Mucosa of gallbladder (tissue), 1 donor: ENCODE data around the gene NOL4L. TPM values are rescaled to one million over a fixed set of nuclear protein-coding genes. Genes with fewer than 3 reads are reported as not detected.

Experiments
- DNase-seq: peaks from one replicate; pipeline ENCODE4 v3.0.0-alpha.2; 2020; ENCODE audit warnings: low spot score
- total RNA-seq: library from RNA; stranded (reverse); gene quantifications from one replicate; pipeline ENCODE4 v1.2.1, GENCODE V29; 2021
- donor health status: DM: no; HTN: no; CAD: no.

Gene NOL4L
- total RNA-seq, 1 donor from 2014 or later, result 53.0 TPM

DNA sequence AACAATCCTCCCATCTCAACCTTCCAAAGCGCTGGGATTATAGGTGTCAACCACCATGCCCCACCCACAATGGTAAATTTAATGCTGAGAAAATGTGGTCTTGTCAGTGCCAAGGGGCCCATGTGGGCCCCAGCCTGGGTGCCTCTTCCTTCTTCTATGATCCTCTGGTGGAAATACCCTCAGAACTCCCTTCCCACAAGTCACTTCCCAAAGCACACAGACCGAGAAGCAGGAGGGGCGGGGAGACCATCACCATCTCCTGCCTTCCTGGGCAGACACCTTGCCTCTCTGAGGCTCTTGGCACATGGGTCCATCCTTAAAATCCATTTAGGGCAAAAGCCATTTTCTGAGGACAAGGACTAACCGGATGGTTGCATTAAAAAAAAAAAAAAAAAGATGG is 59.0 kb downstream of the NOL4L start:
- DNase-seq, result no peak

GRCh38 chr20:32524829-32525501 is 60.2 kb downstream of the NOL4L start:
- peak; percentile 83 for DNase-seq

DNA sequence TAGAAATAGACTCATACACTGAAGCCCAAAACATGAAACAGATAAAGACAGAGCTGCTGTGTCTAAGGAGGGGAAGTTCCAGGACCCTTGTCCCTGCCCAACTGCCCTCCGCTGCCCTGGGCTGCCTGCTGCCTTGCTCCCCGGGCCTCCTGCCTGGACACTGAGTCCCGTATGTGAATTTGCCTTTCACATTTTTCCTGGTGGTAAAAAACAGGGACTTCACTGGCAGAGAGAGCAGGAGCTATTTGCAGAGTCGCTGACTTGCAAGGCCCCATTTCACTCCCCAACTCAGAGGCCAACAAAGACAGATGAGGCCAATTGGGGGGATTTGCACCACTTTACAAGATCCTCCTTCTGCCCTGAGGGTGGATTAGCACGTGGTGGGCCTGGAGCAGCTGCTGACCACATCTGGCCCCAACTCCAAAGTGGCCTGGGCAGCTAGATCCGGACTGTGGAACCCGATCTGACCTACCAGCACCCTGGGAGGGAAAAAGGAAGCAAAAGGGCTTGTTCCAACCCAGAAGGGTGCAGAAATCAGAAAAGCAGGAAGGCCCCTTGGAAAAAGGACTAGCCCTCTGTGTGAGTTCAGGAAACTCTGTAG is 61.4 kb downstream of the NOL4L start:
- DNase-seq, result no peak

GRCh38 chr20:32522776-32523612 is 62.1 kb downstream of the NOL4L start:
- DNase-seq, result no peak

DNA sequence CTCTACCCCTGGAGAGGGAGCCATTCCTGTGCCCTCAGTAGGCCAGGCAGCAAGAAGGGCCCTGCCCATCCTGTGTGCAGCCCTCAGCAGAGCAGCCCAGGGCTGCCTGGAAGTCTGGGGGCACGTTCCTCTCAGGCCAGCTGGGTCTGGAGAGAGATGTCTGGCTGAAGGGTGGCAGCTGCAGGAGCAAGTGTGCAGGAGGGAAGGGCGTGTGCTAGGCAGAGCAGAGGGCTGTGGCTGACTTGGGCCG is 62.7 kb downstream of the NOL4L start:
- no peak for DNase-seq

DNA sequence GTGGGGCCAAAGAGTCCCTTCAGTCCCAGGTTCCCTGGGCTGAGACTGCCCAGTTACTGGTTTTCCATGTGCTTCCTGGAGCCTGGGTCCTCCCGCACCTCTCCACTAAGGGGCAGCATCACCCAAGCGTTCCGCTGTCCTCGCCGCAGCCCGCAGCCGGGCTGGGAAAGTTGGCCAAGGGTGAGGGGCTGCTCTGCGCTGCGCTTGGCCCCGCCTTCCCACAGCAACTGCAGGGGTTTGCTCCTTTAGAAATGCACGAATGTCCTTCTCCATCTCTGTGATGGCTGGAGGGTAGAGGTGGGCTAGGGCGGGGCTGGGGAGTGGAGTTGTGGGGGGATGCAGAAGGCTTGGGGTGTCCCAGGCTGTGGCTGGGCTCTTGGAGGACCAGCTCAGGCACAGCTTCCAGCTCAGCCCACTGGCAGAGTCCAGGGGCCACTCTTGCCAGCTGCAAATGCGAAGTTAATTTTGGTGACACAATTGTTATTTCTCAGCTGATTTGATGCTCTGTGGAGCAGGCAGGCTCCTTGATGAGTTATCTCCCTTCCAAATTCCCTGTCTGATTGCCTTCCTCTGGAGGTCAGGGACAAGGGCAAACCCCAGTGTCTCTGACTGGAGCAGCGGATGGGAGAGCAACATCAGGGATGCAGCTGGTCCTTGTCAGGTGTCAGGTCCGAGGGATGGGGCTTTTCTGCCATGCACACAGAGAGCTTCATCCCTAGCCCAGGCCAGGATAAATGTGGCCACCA is 63.2 kb downstream of the NOL4L start:
- DNase-seq, result peak; percentile 69

- no peak for DNase-seq
Measured at GRCh38 chr20:32520927-32521203, 64.3 kb downstream of the NOL4L start.

- DNase-seq, result no peak
Measured at GRCh38 chr20:32519381-32519730, 65.8 kb downstream of the NOL4L start.

GRCh38 chr20:32518593-32519380 is 66.3 kb downstream of the NOL4L start:
- no peak for DNase-seq

DNA sequence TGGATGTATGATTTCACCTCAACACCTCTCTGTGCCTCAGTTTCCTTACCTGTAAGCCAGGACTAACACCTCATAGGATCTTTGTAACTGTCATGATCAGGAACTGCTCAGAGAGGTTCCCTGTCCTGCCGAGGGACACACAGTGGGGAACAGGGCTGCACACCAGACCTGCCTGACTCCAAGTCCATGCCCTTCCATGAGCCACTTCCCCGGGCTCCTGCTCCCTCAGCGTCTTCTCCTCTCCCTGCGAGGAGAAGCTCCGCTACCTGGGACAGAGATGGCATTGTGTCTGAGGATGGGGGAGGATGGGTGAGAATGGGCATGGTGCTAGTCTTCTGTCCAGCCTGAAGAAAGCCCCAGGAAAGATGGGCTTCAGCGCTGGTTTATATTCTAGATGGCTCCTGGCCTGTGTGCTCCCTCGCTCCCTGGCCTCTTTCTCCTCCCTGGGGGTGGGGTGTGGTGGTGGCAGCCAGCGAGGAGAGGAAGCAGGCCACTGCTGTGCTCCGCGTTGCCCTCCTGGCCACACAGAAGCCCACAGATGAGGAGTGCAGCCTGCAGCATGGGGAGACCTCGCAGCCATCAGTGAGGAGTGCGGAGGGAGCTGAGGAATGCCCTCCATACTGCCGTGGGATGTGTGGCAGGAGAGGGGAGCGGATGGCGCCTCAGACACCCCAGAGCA is 67.1 kb downstream of the NOL4L start:
- DNase-seq, result no peak

GRCh38 chr20:32517518-32517873 is 67.6 kb downstream of the NOL4L start:
- DNase-seq, result no peak

DNA sequence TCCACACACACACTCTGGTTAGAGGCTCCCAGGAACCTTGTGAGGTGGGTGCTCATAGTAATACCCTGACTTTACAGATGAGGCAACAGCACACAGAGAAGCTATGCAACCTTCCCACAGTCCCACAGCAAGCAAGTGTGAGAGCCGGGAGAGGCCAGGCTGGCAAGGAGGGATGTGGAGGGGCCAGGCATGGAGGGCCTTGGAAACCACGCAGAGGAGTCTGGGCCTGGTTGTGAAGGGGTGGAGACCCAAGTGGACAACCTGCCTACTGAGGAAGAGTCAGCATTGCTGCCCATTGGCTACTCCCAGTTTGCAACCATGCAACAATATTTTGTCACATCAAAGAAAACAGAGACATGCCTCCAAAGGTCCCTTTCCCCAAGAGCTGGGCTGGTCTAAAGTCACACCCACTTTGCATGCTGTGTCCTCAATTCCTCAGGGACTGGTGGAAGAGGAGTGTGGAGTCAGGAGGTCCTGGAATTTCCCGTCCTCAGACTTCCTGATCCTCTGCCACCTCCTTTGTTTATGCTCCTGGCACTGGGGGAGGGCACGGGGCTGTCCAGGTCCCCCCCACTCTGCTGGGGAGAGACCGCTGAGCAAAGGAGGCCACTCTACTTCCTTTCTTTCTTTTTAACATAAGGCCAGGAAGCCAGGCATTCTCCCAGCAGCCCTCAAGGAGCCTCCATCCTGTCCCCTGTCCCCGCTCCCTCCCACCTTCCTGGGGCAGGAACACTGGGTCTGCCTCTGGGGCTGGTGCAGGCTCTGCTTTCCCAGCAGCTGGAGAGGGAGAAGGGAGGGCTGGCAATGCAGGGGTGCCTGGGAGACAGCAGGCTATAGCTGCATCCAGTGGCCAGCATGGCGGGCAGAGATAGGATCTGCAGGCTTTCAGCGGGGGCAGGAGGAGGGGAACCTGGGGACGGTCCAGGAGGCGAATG is 68.3 kb downstream of the NOL4L start:
- DNase-seq, result no peak

DNA sequence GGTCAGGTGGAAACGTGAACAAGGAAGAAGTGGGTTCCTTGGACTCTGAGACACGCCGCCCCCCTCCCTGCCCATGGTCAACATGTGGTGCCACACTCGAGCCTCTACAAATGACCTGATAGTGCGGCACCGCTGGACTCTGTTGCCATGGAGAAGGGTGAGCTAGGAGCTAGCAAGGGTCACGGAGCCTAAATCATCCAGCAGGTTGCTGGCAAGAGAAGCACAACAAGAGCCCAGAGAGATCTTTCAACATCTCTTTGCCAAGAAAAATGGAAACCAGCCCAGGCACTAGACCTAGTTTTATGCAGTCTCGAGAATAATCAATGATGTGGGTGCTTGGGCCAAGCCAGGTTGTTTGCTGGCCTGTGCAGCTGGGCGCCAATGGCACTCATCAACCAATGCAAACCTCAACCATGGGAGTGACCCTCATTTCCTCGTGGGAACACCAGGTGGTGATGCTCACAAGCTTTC is 69.5 kb downstream of the NOL4L start:
- DNase-seq, result no peak

- DNase-seq, result no peak
Measured at GRCh38 chr20:32514760-32515159, 70.4 kb downstream of the NOL4L start.

DNA sequence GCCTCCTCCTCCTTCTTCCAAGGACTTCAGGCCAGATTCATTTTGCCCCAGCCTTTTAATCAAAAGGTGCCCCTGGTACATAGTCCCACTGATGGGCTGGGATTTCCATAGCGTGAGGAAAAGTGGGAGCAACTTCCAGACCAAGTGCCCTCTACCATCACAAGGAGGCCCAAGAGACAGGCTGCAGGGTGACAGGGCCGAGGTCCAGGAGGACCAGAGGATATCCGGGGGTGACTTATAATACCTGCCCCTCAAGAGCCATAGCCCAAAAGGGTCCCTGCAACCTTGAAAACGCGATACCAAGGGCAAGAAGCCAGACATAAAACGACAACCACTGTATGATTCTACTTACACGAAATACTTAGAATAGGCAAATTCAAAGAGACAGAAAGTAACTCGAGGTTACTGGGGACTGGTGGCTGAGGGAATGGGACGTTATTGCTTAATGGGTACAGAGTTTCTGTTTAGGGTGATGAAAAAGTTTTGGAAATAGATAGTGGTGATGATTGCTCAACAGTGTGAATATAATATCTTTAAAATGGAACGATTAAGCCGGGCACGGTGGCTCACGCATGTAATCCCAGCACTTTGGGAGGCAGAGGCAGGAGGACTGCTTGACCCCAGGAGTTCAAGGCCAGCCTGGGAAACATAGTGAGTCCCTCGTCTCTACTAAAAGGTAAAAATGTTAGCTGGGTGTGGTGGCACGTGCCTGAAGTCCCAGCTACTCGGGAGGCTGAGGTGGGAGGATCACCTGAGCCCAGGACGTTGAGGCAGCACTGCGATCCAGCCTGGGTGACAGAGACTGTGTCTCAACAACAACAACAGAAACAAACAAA is 71.9 kb downstream of the NOL4L start:
- no peak for DNase-seq

- no peak for DNase-seq
Measured at GRCh38 chr20:32512047-32512385, 73.1 kb downstream of the NOL4L start.

GRCh38 chr20:32511358-32512046 is 73.6 kb downstream of the NOL4L start:
- DNase-seq, result no peak

DNA sequence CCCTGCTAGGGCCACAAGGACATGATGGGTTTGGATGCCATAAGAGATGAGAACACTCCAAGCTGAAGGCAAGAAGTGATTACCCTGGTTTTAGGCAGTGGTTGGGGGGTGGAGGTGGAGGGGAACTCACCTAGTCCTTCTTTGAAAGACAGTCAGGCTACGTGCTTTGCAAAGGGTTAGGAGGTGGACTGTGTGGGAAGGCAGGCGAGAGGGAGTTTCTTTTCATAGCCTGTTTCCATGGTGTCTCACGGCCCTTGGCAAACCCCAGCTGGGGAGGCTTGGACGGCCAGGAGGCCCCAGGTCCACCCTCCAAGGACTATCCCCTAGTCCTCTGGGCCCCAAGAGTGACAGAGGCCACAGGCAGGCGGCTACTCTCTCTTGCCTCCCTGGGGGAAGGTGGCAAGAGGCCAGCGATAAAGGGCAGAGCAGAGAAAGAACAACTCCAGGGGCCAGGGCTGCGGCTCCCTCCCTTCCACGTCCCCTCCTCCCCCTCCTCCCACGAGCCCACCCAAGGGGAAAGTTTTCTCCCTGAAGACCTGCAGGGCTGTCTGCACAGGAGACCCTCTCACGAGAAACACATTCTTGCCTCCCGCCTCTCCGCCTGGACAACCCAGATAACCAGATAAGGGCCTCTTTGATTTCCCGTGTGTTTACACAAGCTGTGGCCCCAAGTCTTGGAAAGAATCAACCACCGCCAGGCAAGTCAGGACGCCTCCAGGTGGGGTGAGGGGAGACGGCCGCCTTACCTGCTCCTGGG is 74.4 kb downstream of the NOL4L start:
- no peak for DNase-seq
